Measurements from ENCODE around the gene LSAMP.

GRCh38 chr3:115986555-115987207 lies 458.6 kb downstream of the LSAMP start:
- TF ChIP-seq CTCF (IDR thresholded peaks at IDR 0.05) (peak in 1 of 2 donors; percentile 9), POLR2A (IDR thresholded peaks at IDR 0.05) (no peak), POLR2AphosphoS5 (IDR thresholded peaks at IDR 0.05) (no peak)
